GM12892 (cell line): ENCODE measurements around the gene ATL3.

ENCODE experiments used
- POLR2A ChIP-seq: IDR thresholded peaks from 2 replicates; pipeline ENCODE4 v1.6.1; 2011; ENCODE audit warnings: low read depth, low read length, control low read depth
- POLR2AphosphoS5 ChIP-seq: IDR thresholded peaks from 2 replicates; pipeline ENCODE4 v1.6.1; 2011; ENCODE audit warnings: low read depth, low read length, control low read depth
- TAF1 ChIP-seq: IDR thresholded peaks from 2 replicates; pipeline ENCODE4 v1.6.1; 2011; ENCODE audit warnings: low read depth, mild to moderate bottlenecking, control low read depth, low read length, borderline replicate concordance

DNA sequence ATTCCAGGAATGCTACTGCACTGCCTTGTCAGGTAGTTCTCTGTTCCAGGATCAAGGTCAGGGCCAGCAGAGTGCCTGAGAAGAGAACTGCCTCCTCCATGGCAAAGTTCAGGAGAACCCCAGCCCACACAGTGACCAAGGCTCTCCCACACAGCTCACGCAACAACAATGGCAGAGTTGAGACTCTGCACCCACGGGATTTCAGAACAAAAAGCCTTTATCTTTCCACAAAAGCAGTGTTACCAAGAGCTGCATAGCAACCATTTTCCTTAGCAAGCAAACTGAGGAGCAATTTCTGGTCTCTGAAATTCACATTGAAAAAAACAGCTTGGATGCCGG lies 68.0 kb downstream of the ATL3 start:
- TF ChIP-seq POLR2A (no peak), POLR2AphosphoS5 (no peak), TAF1 (no peak)
